Measurements from ENCODE around the gene VIT. TPM values are rescaled to one million over a fixed set of nuclear protein-coding genes. Genes with fewer than 3 reads are reported as not detected.

Gene VIT
- total RNA-seq, 1 donor from 2014 or later = not detected

GRCh38 chr2:36839976-36840617, 143.6 kb downstream of the VIT start:
- no peaks in the 10 kb centered on the region for H3K4me1 Mint-ChIP-seq (ENCODE audit: low read depth, unreplicated experiment)
- Histone ChIP-seq H3K27me3 (ENCODE audit: insufficient read depth, low read length) (no peaks in the 10 kb centered on the region), H2AFZ (ENCODE audit: low read depth, low read length) (no peak overlapping the region), H3K4me1 (ENCODE audit: insufficient read depth, low read length) (no peaks in the 10 kb centered on the region), H3K4me3 (ENCODE audit: insufficient read depth, low read depth, low read length) (no peak overlapping the region), H3K9me3 (ENCODE audit: insufficient read depth, low read depth, low read length) (no peaks in the 10 kb centered on the region), H3K27ac (ENCODE audit: low read depth, low read length) (no peak overlapping the region), H3K79me2 (ENCODE audit: insufficient read depth, low read length) (no peaks in the 10 kb centered on the region), H3K9ac (ENCODE audit: low read length) (no peak overlapping the region), H3K4me2 (ENCODE audit: low read length) (no peak overlapping the region), H3K36me3 (ENCODE audit: insufficient read depth, low read length) (peaks cover 5% of the 10 kb centered on the region), H4K20me1 (ENCODE audit: insufficient read depth, low read length) (no peaks in the 10 kb centered on the region)
- no peak overlapping the region for H3K4me3 Mint-ChIP-seq (ENCODE audit: unreplicated experiment)
- TF ChIP-seq CTCF (IDR thresholded peaks at IDR 0.05; ENCODE audit: insufficient read depth, low read depth, low read length) (no peak), EZH2 (IDR thresholded peaks at IDR 0.05; ENCODE audit: insufficient read depth, low read length) (no peak)
- FAIRE-seq (no peak), DNase-seq (ENCODE audit: low read depth) (no peak)
- no peaks in the 10 kb centered on the region for H3K9me3 Mint-ChIP-seq (ENCODE audit: unreplicated experiment)
- H3K27ac Mint-ChIP-seq (ENCODE audit: unreplicated experiment) = no peak overlapping the region
- no peaks in the 10 kb centered on the region for H3K27me3 Mint-ChIP-seq (ENCODE audit: low read depth, unreplicated experiment)
- H3K36me3 Mint-ChIP-seq (ENCODE audit: low read depth, unreplicated experiment) = no peaks in the 10 kb centered on the region

GRCh38 chr2:36843838-36844237, 147.3 kb downstream of the VIT start:
- Histone ChIP-seq H4K20me1 (ENCODE audit: insufficient read depth, low read length) (no peaks in the 10 kb centered on the region), H3K27ac (ENCODE audit: low read depth, low read length) (no peak overlapping the region), H3K4me3 (ENCODE audit: insufficient read depth, low read depth, low read length) (no peak overlapping the region), H2AFZ (ENCODE audit: low read depth, low read length) (no peak overlapping the region), H3K4me2 (ENCODE audit: low read length) (no peak overlapping the region), H3K36me3 (ENCODE audit: insufficient read depth, low read length) (peaks cover 11% of the 10 kb centered on the region), H3K9ac (ENCODE audit: low read length) (no peak overlapping the region), H3K4me1 (ENCODE audit: insufficient read depth, low read length) (no peaks in the 10 kb centered on the region), H3K27me3 (ENCODE audit: insufficient read depth, low read length) (no peaks in the 10 kb centered on the region), H3K79me2 (ENCODE audit: insufficient read depth, low read length) (no peaks in the 10 kb centered on the region), H3K9me3 (ENCODE audit: insufficient read depth, low read depth, low read length) (no peaks in the 10 kb centered on the region)
- Mint-ChIP-seq H3K9me3 (ENCODE audit: unreplicated experiment) (no peaks in the 10 kb centered on the region), H3K4me3 (ENCODE audit: unreplicated experiment) (no peak overlapping the region), H3K36me3 (ENCODE audit: low read depth, unreplicated experiment) (peaks cover 2% of the 10 kb centered on the region), H3K27ac (ENCODE audit: unreplicated experiment) (no peak overlapping the region), H3K4me1 (ENCODE audit: low read depth, unreplicated experiment) (no peaks in the 10 kb centered on the region), H3K27me3 (ENCODE audit: low read depth, unreplicated experiment) (no peaks in the 10 kb centered on the region)
- FAIRE-seq (no peak), DNase-seq (ENCODE audit: low read depth) (no peak)
- TF ChIP-seq EZH2 (IDR thresholded peaks at IDR 0.05; ENCODE audit: insufficient read depth, low read length) = no peak

GRCh38 chr2:36849265-36849664, 152.8 kb downstream of the VIT start:
- no peaks in the 10 kb centered on the region for H3K9me3 Mint-ChIP-seq (ENCODE audit: unreplicated experiment)
- TF ChIP-seq CTCF (IDR thresholded peaks at IDR 0.05; ENCODE audit: insufficient read depth, low read depth, low read length) (no peak), EZH2 (IDR thresholded peaks at IDR 0.05; ENCODE audit: insufficient read depth, low read length) (no peak)
- Histone ChIP-seq H3K79me2 (ENCODE audit: insufficient read depth, low read length) (no peaks in the 10 kb centered on the region), H3K4me2 (ENCODE audit: low read length) (no peak overlapping the region), H3K27me3 (ENCODE audit: insufficient read depth, low read length) (no peaks in the 10 kb centered on the region), H3K9me3 (ENCODE audit: insufficient read depth, low read depth, low read length) (no peaks in the 10 kb centered on the region), H3K27ac (ENCODE audit: low read depth, low read length) (no peak overlapping the region), H2AFZ (ENCODE audit: low read depth, low read length) (no peak overlapping the region), H3K4me3 (ENCODE audit: insufficient read depth, low read depth, low read length) (no peak overlapping the region), H3K9ac (ENCODE audit: low read length) (no peak overlapping the region), H3K36me3 (ENCODE audit: insufficient read depth, low read length) (peaks cover 19% of the 10 kb centered on the region), H3K4me1 (ENCODE audit: insufficient read depth, low read length) (no peaks in the 10 kb centered on the region), H4K20me1 (ENCODE audit: insufficient read depth, low read length) (no peaks in the 10 kb centered on the region)
- no peak overlapping the region for H3K27ac Mint-ChIP-seq (ENCODE audit: unreplicated experiment)
- peaks cover 3% of the 10 kb centered on the region for H3K36me3 Mint-ChIP-seq (ENCODE audit: low read depth, unreplicated experiment)
- H3K4me1 Mint-ChIP-seq (ENCODE audit: low read depth, unreplicated experiment) = no peaks in the 10 kb centered on the region
- no peak for FAIRE-seq
- no peak overlapping the region for H3K4me3 Mint-ChIP-seq (ENCODE audit: unreplicated experiment)
- H3K27me3 Mint-ChIP-seq (ENCODE audit: low read depth, unreplicated experiment) = no peaks in the 10 kb centered on the region
- DNase-seq (ENCODE audit: low read depth) = no peak

Measured in astrocyte (in vitro differentiated cells and primary cell).